Suprapubic skin (tissue), 4 donors: ENCODE data around the gene FAT3.

ENCODE experiments used
- CTCF ChIP-seq, 2 donors: fragments of 200-600 bp in 1 of 2; fragments of 450-650 bp in 1 of 2; sonication (generic) in 1 of 2; IDR thresholded peaks; one replicate each; pipeline ENCODE4 v1.5.1; 2016 to 2019; ENCODE audit warnings: antibody characterized with exemption in 2 of 2, mild to moderate bottlenecking in 1 of 2, moderate library complexity in 1 of 2
- EP300 ChIP-seq: sonication (generic); formaldehyde crosslinking; IDR thresholded peaks from one replicate; pipeline ENCODE4 v1.6.1; 2017; ENCODE audit warnings: antibody characterized with exemption
- POLR2A ChIP-seq, 2 donors: fragments of 450-650 bp; IDR thresholded peaks; one replicate each; pipeline ENCODE4 v1.6.1; 2017; ENCODE audit warnings: antibody characterized with exemption in 2 of 2, mild to moderate bottlenecking in 2 of 2, moderate library complexity in 2 of 2
- POLR2AphosphoS5 ChIP-seq, 3 donors: sonication (generic); formaldehyde crosslinking; IDR thresholded peaks; one replicate each; pipeline ENCODE4 v1.6.1; 2017; ENCODE audit warnings: antibody characterized with exemption in 3 of 3

GRCh38 chr11:92226331-92227229 is 2.0 kb downstream of the FAT3 start:
- no peak for TF ChIP-seq POLR2A (IDR thresholded peaks at IDR 0.05)
- TF ChIP-seq CTCF (IDR thresholded peaks at IDR 0.05) = no peak
- TF ChIP-seq POLR2AphosphoS5 (IDR thresholded peaks at IDR 0.05) = no peak
- no peak for TF ChIP-seq EP300
